Measurements from ENCODE around the gene UCN3.

The UCN3 gene

DNA sequence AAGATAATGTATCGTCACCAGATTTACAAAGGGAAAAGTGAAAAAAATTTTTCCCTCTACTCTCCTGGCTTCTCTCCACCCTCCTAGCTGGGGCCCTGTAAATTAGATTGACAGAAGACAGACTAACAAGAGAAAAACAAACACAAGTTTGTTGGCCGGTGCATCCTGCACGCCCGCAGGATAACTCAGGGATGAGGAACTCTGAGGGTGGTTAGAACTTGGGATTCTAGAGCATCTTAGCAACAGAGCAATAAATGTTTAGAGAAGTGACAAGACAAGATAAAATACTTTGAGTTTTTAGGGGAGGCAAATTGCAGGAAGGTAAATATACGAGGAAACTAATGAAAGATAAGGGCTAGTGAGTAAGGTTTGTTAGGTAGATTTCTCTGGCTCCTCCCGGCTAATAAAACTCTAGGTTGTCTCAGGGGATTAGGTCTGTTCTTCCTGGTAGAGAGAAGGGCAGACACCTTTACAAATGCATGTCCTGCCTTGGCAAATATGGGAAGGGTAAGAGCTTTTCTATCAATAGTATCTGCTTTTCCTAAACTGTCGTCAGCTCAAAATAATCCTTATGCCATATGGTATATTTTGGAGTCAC is 4.3 kb upstream of the UCN3 start:
- Histone ChIP-seq H3K36me3 (no peaks in the 10 kb centered on the region), H3K4me3 (ENCODE audit: low read depth, low read length) (no peak overlapping the region), H3K9me3 (ENCODE audit: severe bottlenecking) (no peaks in the 10 kb centered on the region), H3K27ac (no peak overlapping the region), H3K27me3 (ENCODE audit: insufficient read depth, low read depth, severe bottlenecking) (no peaks in the 10 kb centered on the region)
- TF ChIP-seq, protein P1, sequence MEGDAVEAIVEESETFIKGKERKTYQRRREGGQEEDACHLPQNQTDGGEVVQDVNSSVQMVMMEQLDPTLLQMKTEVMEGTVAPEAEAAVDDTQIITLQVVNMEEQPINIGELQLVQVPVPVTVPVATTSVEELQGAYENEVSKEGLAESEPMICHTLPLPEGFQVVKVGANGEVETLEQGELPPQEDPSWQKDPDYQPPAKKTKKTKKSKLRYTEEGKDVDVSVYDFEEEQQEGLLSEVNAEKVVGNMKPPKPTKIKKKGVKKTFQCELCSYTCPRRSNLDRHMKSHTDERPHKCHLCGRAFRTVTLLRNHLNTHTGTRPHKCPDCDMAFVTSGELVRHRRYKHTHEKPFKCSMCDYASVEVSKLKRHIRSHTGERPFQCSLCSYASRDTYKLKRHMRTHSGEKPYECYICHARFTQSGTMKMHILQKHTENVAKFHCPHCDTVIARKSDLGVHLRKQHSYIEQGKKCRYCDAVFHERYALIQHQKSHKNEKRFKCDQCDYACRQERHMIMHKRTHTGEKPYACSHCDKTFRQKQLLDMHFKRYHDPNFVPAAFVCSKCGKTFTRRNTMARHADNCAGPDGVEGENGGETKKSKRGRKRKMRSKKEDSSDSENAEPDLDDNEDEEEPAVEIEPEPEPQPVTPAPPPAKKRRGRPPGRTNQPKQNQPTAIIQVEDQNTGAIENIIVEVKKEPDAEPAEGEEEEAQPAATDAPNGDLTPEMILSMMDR (IDR thresholded peaks at IDR 0.05; ENCODE audit: low read depth, low read length): no peak
- no peak for DNase-seq

DNA sequence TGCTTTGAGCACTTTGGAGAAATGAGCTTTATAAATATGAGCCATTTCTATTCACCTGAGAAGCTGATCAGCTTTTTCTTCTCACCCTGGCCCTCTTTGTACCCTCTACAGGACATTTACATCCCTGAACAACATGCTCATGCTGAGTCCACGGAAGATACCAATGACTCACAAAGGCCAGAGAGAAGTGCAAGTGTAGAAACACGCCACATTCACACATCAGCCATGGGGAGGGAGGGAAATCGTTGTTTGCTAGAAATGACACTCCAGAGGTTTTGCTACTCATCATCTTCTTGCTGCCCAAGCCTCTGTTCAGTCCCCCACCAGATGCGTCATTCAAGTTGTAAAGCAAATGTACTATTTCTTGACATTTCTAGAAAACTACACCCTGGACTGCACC is 2.8 kb upstream of the UCN3 start:
- TF ChIP-seq, protein P1 (IDR thresholded peaks at IDR 0.05; ENCODE audit: low read depth, low read length): no peak

DNA sequence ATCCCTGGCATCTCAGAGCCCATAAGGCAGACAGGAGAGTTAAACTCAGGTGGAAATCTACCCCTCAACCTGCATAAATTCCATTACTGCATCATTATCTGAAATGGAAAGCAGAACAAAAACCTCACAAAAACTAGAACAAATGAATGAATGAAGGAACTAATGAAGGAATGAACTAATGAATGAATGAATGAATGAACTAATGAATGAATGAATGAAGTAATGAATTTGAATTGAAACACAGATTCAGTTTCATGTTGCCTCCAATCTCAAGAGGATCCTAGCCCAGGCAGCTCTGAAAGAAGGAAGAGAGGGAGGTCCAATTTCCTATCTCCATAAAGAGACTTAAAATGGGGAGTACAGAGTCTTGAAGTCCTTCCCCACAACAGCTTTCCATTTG is 1.9 kb upstream of the UCN3 start:
- H3K4me3 ChIP-seq (ENCODE audit: low read depth, low read length): no peak overlapping the region
- TF ChIP-seq, protein P1 (IDR thresholded peaks at IDR 0.05; ENCODE audit: low read depth, low read length): no peak

More for the DNA sequence above, 2.8 kb upstream of the UCN3 start:
- Histone ChIP-seq H3K4me3 (ENCODE audit: low read depth, low read length) (no peak overlapping the region), H3K9me3 (ENCODE audit: severe bottlenecking) (no peaks in the 10 kb centered on the region), H3K27ac (no peak overlapping the region), H3K36me3 (no peaks in the 10 kb centered on the region), H3K27me3 (ENCODE audit: insufficient read depth, low read depth, severe bottlenecking) (no peaks in the 10 kb centered on the region)
- no peak for DNase-seq

DNA sequence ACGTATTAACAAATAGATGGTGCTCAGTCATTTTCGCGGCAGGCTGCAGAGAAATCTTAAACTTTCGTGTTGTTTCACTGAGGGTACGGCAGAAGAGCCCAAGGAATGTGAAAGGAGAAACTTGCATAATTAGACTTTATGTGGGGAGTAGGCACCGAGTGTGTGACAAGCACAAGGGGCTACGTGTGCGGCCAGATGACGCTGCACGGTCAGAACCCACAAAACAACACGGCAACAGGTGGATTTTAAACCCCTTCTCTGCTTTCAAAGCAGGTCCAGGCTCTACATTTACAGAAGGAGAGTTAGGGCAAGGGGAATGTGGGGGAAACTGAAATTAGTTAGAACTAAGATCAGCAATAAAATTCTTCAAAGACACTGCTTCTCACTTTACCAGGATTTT is 392 bp upstream of the UCN3 start:
- TF ChIP-seq, protein P1 (IDR thresholded peaks at IDR 0.05; ENCODE audit: low read depth, low read length): no peak

More for the DNA sequence above, 1.9 kb upstream of the UCN3 start:
- H3K9me3 ChIP-seq (ENCODE audit: severe bottlenecking): no peaks in the 10 kb centered on the region
- no peak for DNase-seq
- H3K36me3 ChIP-seq: no peaks in the 10 kb centered on the region
- no peak overlapping the region for H3K27ac ChIP-seq
- no peaks in the 10 kb centered on the region for H3K27me3 ChIP-seq (ENCODE audit: insufficient read depth, low read depth, severe bottlenecking)

DNA sequence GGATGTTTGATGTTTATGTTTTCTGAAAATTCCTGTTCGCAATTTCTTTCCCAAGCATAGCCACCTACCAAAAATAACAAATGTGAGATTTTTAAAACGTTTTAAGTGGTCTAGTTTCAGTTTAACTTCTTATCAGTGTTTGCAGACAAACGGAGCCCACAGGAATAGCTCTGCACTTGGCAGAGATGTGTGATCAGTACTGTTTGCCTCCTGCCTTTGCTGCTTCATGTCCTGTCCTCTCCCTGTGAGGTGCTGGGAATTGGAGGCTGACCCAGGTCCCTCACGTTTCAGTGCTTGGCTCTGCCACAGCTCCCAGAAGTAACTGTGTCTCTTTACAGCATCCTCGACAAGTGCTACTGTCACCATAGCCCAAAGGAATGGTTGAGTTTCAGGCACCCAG is 1.2 kb downstream of the UCN3 start:
- no peaks in the 10 kb centered on the region for H3K9me3 ChIP-seq (ENCODE audit: severe bottlenecking)
- TF ChIP-seq, protein P1 (IDR thresholded peaks at IDR 0.05; ENCODE audit: low read depth, low read length): no peak
- H3K27me3 ChIP-seq (ENCODE audit: insufficient read depth, low read depth, severe bottlenecking): peaks cover 3% of the 10 kb centered on the region
- H3K27ac ChIP-seq: no peak overlapping the region
- DNase-seq: no peak
- H3K36me3 ChIP-seq: no peaks in the 10 kb centered on the region
- H3K4me3 ChIP-seq (ENCODE audit: low read depth, low read length): no peak overlapping the region

More for the DNA sequence above, 392 bp upstream of the UCN3 start:
- H3K9me3 ChIP-seq (ENCODE audit: severe bottlenecking): no peaks in the 10 kb centered on the region
- no peak for DNase-seq
- no peak overlapping the region for H3K27ac ChIP-seq
- no peak overlapping the region for H3K4me3 ChIP-seq (ENCODE audit: low read depth, low read length)
- H3K36me3 ChIP-seq: no peaks in the 10 kb centered on the region
- H3K27me3 ChIP-seq (ENCODE audit: insufficient read depth, low read depth, severe bottlenecking): peaks cover 3% of the 10 kb centered on the region
